NOMO-1 treated with dmso at 0.1 percent for 144 hours (cell line): ENCODE data around the gene AKAP14.
"Not testable (repeated sequence)": the region's sequence is repeated elsewhere in the genome, so short reads cannot be mapped to it uniquely, and the experiment has no call there.

ENCODE experiments used
- DNase-seq: peaks from one replicate; lab custom pipeline; 2025; ENCODE audit not compliant: unreplicated experiment; lab: John Stamatoyannopoulos, UW

Gene AKAP14

GRCh38 chrX:119919835-119920585 lies 24.3 kb downstream of the AKAP14 start:
- no peak for DNase-seq

GRCh38 chrX:119922391-119922790 lies 26.7 kb downstream of the AKAP14 start:
- not testable (repeated sequence) for DNase-seq

- no peak for DNase-seq
Observed at GRCh38 chrX:119935215-119935874, 39.7 kb downstream of the AKAP14 start.

- DNase-seq, result no peak
Observed at GRCh38 chrX:119941336-119941735, 45.6 kb downstream of the AKAP14 start.

- DNase-seq, result no peak
Observed at GRCh38 chrX:119942173-119942819, 46.6 kb downstream of the AKAP14 start.

GRCh38 chrX:119942831-119943184 lies 47.1 kb downstream of the AKAP14 start:
- DNase-seq, result no peak

- DNase-seq, result peak; percentile 77
Observed at GRCh38 chrX:119943185-119943988, 47.7 kb downstream of the AKAP14 start, which contains the start of gene NKAP. Gene NKAP (minus strand): TSS chrX:119943751. CDS start chrX:119943605, 146 bp downstream.

- no peak for DNase-seq
Observed at GRCh38 chrX:119945481-119945880, 49.8 kb downstream of the AKAP14 start.

- no peak for DNase-seq
Observed at GRCh38 chrX:119948381-119948780, 52.7 kb downstream of the AKAP14 start.

GRCh38 chrX:119954374-119954773 lies 58.7 kb downstream of the AKAP14 start:
- DNase-seq, result no peak

GRCh38 chrX:119955807-119956570 lies 60.3 kb downstream of the AKAP14 start:
- not testable (repeated sequence) for DNase-seq

- no peak for DNase-seq
Observed at GRCh38 chrX:119960625-119961024, 64.9 kb downstream of the AKAP14 start.

- not testable (repeated sequence) for DNase-seq
Observed at GRCh38 chrX:119966837-119967236, 71.1 kb downstream of the AKAP14 start.
